DOHH2 (cell line): ENCODE results near the gene TNFRSF25.

ENCODE experiments used
- CTCF ChIP-seq: fragments of 200-600 bp; sonication (generic); IDR thresholded peaks from one replicate; pipeline ENCODE4 v1.5.1; 2014; ENCODE audit warnings: antibody characterized with exemption, mild to moderate bottlenecking, low read depth, low read length; ENCODE audit not compliant: poor library complexity, severe bottlenecking
- EZH2phosphoT487 ChIP-seq: fragments of 200-600 bp; sonication (generic); IDR thresholded peaks from 2 replicates; pipeline ENCODE4 v1.6.1; 2017; ENCODE audit warnings: borderline replicate concordance, mild to moderate bottlenecking, antibody characterized with exemption, low read length, moderate library complexity, mixed read lengths

- TF ChIP-seq CTCF, result no peak
- TF ChIP-seq EZH2phosphoT487, result no peak
These were observed 1.3 kb upstream of the TNFRSF25 start for GRCh38 chr1:6467224-6467623.
